Lower lobe of right lung (tissue), 2 donors: ENCODE measurements around the gene NSUN2. TPM values are rescaled to one million over a fixed set of nuclear protein-coding genes. Genes with fewer than 3 reads are reported as not detected.
A peak's percentile ranks its signal among the peaks of the same experiment; 100 is the strongest.

Experiments
- ATAC-seq, 2 donors: fragments of 200-7000 bp; cut with Tn5 transposase; one replicate each; pipeline ENCODE4 v1.9.1; 2020 to 2022; ENCODE audit warnings: mild to moderate bottlenecking in 2 of 2, moderate library complexity in 2 of 2
- DNase-seq: peaks from one replicate; pipeline ENCODE4 v3.0.0-alpha.2; 2020
- H3K27ac ChIP-seq: fragments of 200-600 bp; one replicate; pipeline ENCODE4 v1.8.0; 2022
- H3K27me3 ChIP-seq: fragments of 200-600 bp; one replicate; pipeline ENCODE4 v1.8.0; 2022; ENCODE audit warnings: low read depth
- H3K36me3 ChIP-seq: fragments of 200-600 bp; one replicate; pipeline ENCODE4 v1.8.0; 2022; ENCODE audit warnings: mild to moderate bottlenecking
- H3K4me1 ChIP-seq: fragments of 200-600 bp; one replicate; pipeline ENCODE4 v1.8.0; 2022
- H3K4me3 ChIP-seq: fragments of 200-600 bp; one replicate; pipeline ENCODE4 v1.8.0; 2022; ENCODE audit warnings: mild to moderate bottlenecking
- H3K9me3 ChIP-seq: fragments of 200-600 bp; one replicate; pipeline ENCODE4 v1.8.0; 2022
- CTCF ChIP-seq: fragments of 200-600 bp; IDR thresholded peaks from one replicate; pipeline ENCODE4 v1.8.0; 2022; ENCODE audit warnings: antibody characterized with exemption, mild to moderate bottlenecking
- intact Hi-C: fragments of 100-400 bp; cut with DNase I; formaldehyde crosslinking; loops from one replicate; pipeline ENCODE4 v1.11.0; 2022
- total RNA-seq: library from RNA; stranded (reverse); fragmentation: NEBNext Ultra II Directional; extraction: Animal tissue kit (Norgen Biotek cat#: 25700); gene quantifications from one replicate; pipeline ENCODE4 v1.2.1, GENCODE V29; 2021
- donor health status: DM: no; HTN: yes; CAD: no; lungs with severe emphysema.

Gene NSUN2
- total RNA-seq, 1 donor from 2014 or later = 43.3 TPM

GRCh38 chr5:6583049-6583880, 49.6 kb downstream of the NSUN2 start:
- ATAC-seq = peak; percentile 92 to 94

GRCh38 chr5:6582507-6583048, 50.3 kb downstream of the NSUN2 start:
- no peak for TF ChIP-seq CTCF
- Histone ChIP-seq H3K4me3 (peak overlapping the region; percentile 43), H3K36me3 (no peaks in the 10 kb centered on the region), H3K4me1 (peaks cover 7% of the 10 kb centered on the region), H3K27me3 (peaks cover 39% of the 10 kb centered on the region), H3K9me3 (no peaks in the 10 kb centered on the region), H3K27ac (no peak overlapping the region)
- DNase-seq = no peak
- intact Hi-C loops = no loop called here
- ATAC-seq = peak; percentile 62 to 69

More at GRCh38 chr5:6583049-6583880, 49.6 kb downstream of the NSUN2 start:
- H3K9me3 ChIP-seq = no peaks in the 10 kb centered on the region
- peaks cover 39% of the 10 kb centered on the region for H3K27me3 ChIP-seq
- intact Hi-C loops = no loop called here
- no peak overlapping the region for H3K27ac ChIP-seq
- DNase-seq = no peak
- no peaks in the 10 kb centered on the region for H3K36me3 ChIP-seq
- peak overlapping the region; percentile 43 for H3K4me3 ChIP-seq
- peak; percentile 34 for TF ChIP-seq CTCF
- peaks cover 7% of the 10 kb centered on the region for H3K4me1 ChIP-seq

GRCh38 chr5:6581559-6582426, 51.1 kb downstream of the NSUN2 start:
- Histone ChIP-seq H3K4me3 (no peak overlapping the region), H3K4me1 (peaks cover 7% of the 10 kb centered on the region), H3K9me3 (no peaks in the 10 kb centered on the region), H3K27me3 (peaks cover 39% of the 10 kb centered on the region), H3K27ac (no peak overlapping the region), H3K36me3 (no peaks in the 10 kb centered on the region)
- intact Hi-C loops = no loop called here
- no peak for TF ChIP-seq CTCF
- no peak for ATAC-seq
- DNase-seq = no peak

GRCh38 chr5:6581090-6581489, 51.8 kb downstream of the NSUN2 start:
- no peak for DNase-seq
- H3K4me3 ChIP-seq = no peak overlapping the region
- TF ChIP-seq CTCF = no peak
- ATAC-seq = no peak
- no peak overlapping the region for H3K27ac ChIP-seq
- H3K36me3 ChIP-seq = no peaks in the 10 kb centered on the region
- peaks cover 39% of the 10 kb centered on the region for H3K27me3 ChIP-seq
- H3K4me1 ChIP-seq = peaks cover 7% of the 10 kb centered on the region
- no peaks in the 10 kb centered on the region for H3K9me3 ChIP-seq
- intact Hi-C loops = no loop called here

GRCh38 chr5:6579535-6579934, 53.3 kb downstream of the NSUN2 start:
- ATAC-seq (no peak), DNase-seq (no peak)
- Histone ChIP-seq H3K9me3 (no peaks in the 10 kb centered on the region), H3K4me3 (no peak overlapping the region), H3K27ac (no peak overlapping the region), H3K36me3 (no peaks in the 10 kb centered on the region), H3K4me1 (peaks cover 7% of the 10 kb centered on the region), H3K27me3 (peaks cover 38% of the 10 kb centered on the region)
- TF ChIP-seq CTCF = no peak
- intact Hi-C loops = no loop called here
